Tongue (tissue), 2 donors: ENCODE data around the gene TEX48. TPM values are rescaled to one million over a fixed set of nuclear protein-coding genes. Genes with fewer than 3 reads are reported as not detected.

Experiments used
- DNase-seq: peaks from one replicate; pipeline ENCODE4 v3.0.0-alpha.2; 2015
- total RNA-seq: library from RNA; depleted of rRNA; stranded (reverse); fragments of >200 nt; gene quantifications from one replicate; pipeline ENCODE4 v1.2.3, GENCODE V29; 2014

The TEX48 gene
- total RNA-seq, 1 donor from 2014 or later, result not detected

- DNase-seq, result no peak
Observed at GRCh38 chr9:114666851-114667250, 15.1 kb downstream of the TEX48 start.

- no peak for DNase-seq
Observed at GRCh38 chr9:114666401-114666800, 15.6 kb downstream of the TEX48 start.

GRCh38 chr9:114664181-114664580, 17.8 kb downstream of the TEX48 start:
- no peak for DNase-seq

- DNase-seq, result peak; percentile 55
Observed at GRCh38 chr9:114662081-114662989, 19.7 kb downstream of the TEX48 start.

GRCh38 chr9:114657705-114658104, 24.3 kb downstream of the TEX48 start, which contains the start of gene TEX53:
Gene TEX53, minus strand, starts transcription at chr9:114657805. Its CDS starts 31 bp downstream, at chr9:114657774.
- no peak for DNase-seq

GRCh38 chr9:114656301-114656700, 25.7 kb downstream of the TEX48 start:
- no peak for DNase-seq

- no peak for DNase-seq
Observed at GRCh38 chr9:114655689-114656088, 26.3 kb downstream of the TEX48 start.

GRCh38 chr9:114653556-114654159, 28.3 kb downstream of the TEX48 start:
- DNase-seq, result peak; percentile 87

- no peak for DNase-seq
Observed at GRCh38 chr9:114652776-114653555, 29.0 kb downstream of the TEX48 start.

GRCh38 chr9:114643896-114644295, 38.1 kb downstream of the TEX48 start:
- no peak for DNase-seq

- DNase-seq, result no peak
Observed at GRCh38 chr9:114643001-114643400, 39.0 kb downstream of the TEX48 start.

GRCh38 chr9:114641967-114642366, 40.0 kb downstream of the TEX48 start:
- no peak for DNase-seq

- DNase-seq, result no peak
Observed at GRCh38 chr9:114638404-114638803, 43.6 kb downstream of the TEX48 start.

- DNase-seq, result no peak
Observed at GRCh38 chr9:114634387-114634786, 47.6 kb downstream of the TEX48 start.

- DNase-seq, result no peak
Observed at GRCh38 chr9:114633438-114634089, 48.4 kb downstream of the TEX48 start.

- no peak for DNase-seq
Observed at GRCh38 chr9:114631166-114631565, 50.8 kb downstream of the TEX48 start.

GRCh38 chr9:114629563-114630090, 52.4 kb downstream of the TEX48 start:
- DNase-seq, result no peak

GRCh38 chr9:114627553-114627952, 54.4 kb downstream of the TEX48 start:
- no peak for DNase-seq

- no peak for DNase-seq
Observed at GRCh38 chr9:114626415-114627020, 55.5 kb downstream of the TEX48 start.

- DNase-seq, result no peak
Observed at GRCh38 chr9:114624677-114625076, 57.3 kb downstream of the TEX48 start.

- DNase-seq, result no peak
Observed at GRCh38 chr9:114621975-114622609, 59.9 kb downstream of the TEX48 start.
